ENCODE results near the gene RBAK.

GRCh38 chr7:5070206-5070605 lies 24.5 kb downstream of the RBAK start:
- TF ChIP-seq EZH2phosphoT487 (conservative IDR thresholded peaks at IDR 0.05; ENCODE audit: low read length) (no peak), CTCF (IDR thresholded peaks at IDR 0.05; ENCODE audit: insufficient read depth, low read length, poor library complexity, severe bottlenecking) (no peak)

Data from SU-DHL-6 (cell line).